Measurements from ENCODE around the gene NOS3. TPM values are rescaled to one million over a fixed set of nuclear protein-coding genes. Genes with fewer than 3 reads are reported as not detected.

NOS3 gene
- total and polyA plus RNA-seq, 2 of the 13 experiments (the other 11 are each of a cell fraction or from before 2014, with no cell fraction given) = 3.7 to 7.5 TPM

DNA sequence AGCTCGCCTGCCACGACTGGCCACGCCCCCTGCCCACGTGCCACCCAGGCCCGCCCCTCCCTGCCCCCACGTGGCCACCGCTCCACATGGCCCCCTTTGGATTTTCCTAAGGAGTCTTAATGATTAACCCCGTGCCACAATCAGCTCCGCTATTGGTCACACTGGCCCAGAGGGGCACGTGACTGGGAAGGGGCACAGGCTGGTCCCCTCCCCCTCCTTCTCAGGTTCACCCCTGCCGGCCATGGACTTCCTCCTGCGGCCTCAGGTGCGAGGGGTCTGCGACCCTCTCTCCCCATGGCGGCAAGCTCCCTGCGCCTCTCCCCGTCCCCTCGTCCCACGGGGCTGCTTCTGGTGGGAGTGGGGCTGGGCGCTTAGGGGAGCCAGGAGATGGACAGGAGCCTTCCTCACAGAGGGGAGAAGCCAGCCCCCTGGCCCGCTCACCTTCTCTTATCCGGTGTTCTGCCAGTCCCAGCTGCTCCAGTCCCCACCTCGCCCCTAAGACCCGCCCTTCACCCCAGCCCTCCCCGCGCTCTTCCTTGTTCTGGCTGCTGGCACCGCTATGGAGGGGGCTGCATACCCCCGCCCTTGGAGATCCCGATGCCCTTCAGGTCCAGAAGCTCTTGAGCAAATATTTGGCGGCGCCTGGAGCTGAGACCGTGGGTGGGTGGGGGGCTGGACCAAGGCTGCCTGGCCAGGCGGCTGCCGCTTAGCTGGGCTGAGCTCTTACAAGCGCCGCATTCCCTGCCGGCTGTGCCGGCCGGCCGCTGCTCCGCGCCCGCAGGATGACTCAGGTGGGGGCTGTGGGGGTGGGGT, 71.8 kb downstream of the NOS3 start (continued):
- TF ChIP-seq KMT2B (CRISPR knock-in tag; IDR thresholded peaks at IDR 0.05) (no peak), ZNF383 (CRISPR knock-in tag; IDR thresholded peaks at IDR 0.05; ENCODE audit: borderline replicate concordance) (no peak), AGO1 (IDR thresholded peaks at IDR 0.05; ENCODE audit: low read depth, low read length, poor library complexity, severe bottlenecking) (no peak), POLR2G (IDR thresholded peaks at IDR 0.05; ENCODE audit: low read depth, low read length) (peak; percentile 80), KDM5B (CRISPR knock-in tag; IDR thresholded peaks at IDR 0.05; ENCODE audit: borderline replicate concordance) (0 out of 2 replicates have a peak, but pooled peaks have one; percentile 5), ZNF33B (CRISPR knock-in tag; IDR thresholded peaks at IDR 0.05) (no peak), NR3C1 (CRISPR knock-in tag; IDR thresholded peaks at IDR 0.05) (no peak), ZSCAN25 (CRISPR knock-in tag; IDR thresholded peaks at IDR 0.05) (peak; percentile 97), KDM4B (CRISPR knock-in tag; IDR thresholded peaks at IDR 0.05) (no peak), THAP11 (CRISPR knock-in tag; IDR thresholded peaks at IDR 0.05) (peak; percentile 84), MTF2 (CRISPR knock-in tag; IDR thresholded peaks at IDR 0.05; ENCODE audit: borderline replicate concordance) (no peak), HOXA5 (CRISPR knock-in tag; IDR thresholded peaks at IDR 0.05) (no peak), ZNF549 (CRISPR knock-in tag; IDR thresholded peaks at IDR 0.05) (no peak), TGIF2 (CRISPR knock-in tag; IDR thresholded peaks at IDR 0.05) (no peak), ZNF12 (CRISPR knock-in tag; IDR thresholded peaks at IDR 0.05) (no peak), CREB1 (IDR thresholded peaks at IDR 0.05) (0 out of 2 replicates have a peak, but pooled peaks have one; percentile 18), CREB1 (CRISPR knock-in tag; IDR thresholded peaks at IDR 0.05) (no peak), AKAP8 (CRISPR knock-in tag; IDR thresholded peaks at IDR 0.05) (0 out of 2 replicates have a peak, but pooled peaks have one; percentile 72), ZFYVE20 (CRISPR knock-in tag; IDR thresholded peaks at IDR 0.05; ENCODE audit: borderline replicate concordance, low read depth) (no peak), DMAP1 (CRISPR knock-in tag; IDR thresholded peaks at IDR 0.05) (peak; percentile 70)
- TF ChIP-seq, protein P1, sequence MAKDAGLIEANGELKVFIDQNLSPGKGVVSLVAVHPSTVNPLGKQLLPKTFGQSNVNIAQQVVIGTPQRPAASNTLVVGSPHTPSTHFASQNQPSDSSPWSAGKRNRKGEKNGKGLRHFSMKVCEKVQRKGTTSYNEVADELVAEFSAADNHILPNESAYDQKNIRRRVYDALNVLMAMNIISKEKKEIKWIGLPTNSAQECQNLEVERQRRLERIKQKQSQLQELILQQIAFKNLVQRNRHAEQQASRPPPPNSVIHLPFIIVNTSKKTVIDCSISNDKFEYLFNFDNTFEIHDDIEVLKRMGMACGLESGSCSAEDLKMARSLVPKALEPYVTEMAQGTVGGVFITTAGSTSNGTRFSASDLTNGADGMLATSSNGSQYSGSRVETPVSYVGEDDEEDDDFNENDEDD (CRISPR knock-in tag; IDR thresholded peaks at IDR 0.05; ENCODE audit: borderline replicate concordance) = no peak
- TF ChIP-seq, protein P2, sequence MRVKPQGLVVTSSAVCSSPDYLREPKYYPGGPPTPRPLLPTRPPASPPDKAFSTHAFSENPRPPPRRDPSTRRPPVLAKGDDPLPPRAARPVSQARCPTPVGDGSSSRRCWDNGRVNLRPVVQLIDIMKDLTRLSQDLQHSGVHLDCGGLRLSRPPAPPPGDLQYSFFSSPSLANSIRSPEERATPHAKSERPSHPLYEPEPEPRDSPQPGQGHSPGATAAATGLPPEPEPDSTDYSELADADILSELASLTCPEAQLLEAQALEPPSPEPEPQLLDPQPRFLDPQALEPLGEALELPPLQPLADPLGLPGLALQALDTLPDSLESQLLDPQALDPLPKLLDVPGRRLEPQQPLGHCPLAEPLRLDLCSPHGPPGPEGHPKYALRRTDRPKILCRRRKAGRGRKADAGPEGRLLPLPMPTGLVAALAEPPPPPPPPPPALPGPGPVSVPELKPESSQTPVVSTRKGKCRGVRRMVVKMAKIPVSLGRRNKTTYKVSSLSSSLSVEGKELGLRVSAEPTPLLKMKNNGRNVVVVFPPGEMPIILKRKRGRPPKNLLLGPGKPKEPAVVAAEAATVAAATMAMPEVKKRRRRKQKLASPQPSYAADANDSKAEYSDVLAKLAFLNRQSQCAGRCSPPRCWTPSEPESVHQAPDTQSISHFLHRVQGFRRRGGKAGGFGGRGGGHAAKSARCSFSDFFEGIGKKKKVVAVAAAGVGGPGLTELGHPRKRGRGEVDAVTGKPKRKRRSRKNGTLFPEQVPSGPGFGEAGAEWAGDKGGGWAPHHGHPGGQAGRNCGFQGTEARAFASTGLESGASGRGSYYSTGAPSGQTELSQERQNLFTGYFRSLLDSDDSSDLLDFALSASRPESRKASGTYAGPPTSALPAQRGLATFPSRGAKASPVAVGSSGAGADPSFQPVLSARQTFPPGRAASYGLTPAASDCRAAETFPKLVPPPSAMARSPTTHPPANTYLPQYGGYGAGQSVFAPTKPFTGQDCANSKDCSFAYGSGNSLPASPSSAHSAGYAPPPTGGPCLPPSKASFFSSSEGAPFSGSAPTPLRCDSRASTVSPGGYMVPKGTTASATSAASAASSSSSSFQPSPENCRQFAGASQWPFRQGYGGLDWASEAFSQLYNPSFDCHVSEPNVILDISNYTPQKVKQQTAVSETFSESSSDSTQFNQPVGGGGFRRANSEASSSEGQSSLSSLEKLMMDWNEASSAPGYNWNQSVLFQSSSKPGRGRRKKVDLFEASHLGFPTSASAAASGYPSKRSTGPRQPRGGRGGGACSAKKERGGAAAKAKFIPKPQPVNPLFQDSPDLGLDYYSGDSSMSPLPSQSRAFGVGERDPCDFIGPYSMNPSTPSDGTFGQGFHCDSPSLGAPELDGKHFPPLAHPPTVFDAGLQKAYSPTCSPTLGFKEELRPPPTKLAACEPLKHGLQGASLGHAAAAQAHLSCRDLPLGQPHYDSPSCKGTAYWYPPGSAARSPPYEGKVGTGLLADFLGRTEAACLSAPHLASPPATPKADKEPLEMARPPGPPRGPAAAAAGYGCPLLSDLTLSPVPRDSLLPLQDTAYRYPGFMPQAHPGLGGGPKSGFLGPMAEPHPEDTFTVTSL (CRISPR knock-in tag; IDR thresholded peaks at IDR 0.05; ENCODE audit: borderline replicate concordance) = no peak
- TF ChIP-seq, protein P3, sequence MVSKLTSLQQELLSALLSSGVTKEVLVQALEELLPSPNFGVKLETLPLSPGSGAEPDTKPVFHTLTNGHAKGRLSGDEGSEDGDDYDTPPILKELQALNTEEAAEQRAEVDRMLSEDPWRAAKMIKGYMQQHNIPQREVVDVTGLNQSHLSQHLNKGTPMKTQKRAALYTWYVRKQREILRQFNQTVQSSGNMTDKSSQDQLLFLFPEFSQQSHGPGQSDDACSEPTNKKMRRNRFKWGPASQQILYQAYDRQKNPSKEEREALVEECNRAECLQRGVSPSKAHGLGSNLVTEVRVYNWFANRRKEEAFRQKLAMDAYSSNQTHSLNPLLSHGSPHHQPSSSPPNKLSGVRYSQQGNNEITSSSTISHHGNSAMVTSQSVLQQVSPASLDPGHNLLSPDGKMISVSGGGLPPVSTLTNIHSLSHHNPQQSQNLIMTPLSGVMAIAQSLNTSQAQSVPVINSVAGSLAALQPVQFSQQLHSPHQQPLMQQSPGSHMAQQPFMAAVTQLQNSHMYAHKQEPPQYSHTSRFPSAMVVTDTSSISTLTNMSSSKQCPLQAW (CRISPR knock-in tag; IDR thresholded peaks at IDR 0.05) = peak; percentile 97
